ENCODE measurements around the gene NAA80.
"Not testable (repeated sequence)": the region's sequence is repeated elsewhere in the genome, so short reads cannot be mapped to it uniquely, and the experiment has no call there.

The NAA80 gene

GRCh38 chr3:50289130-50289529, 10.1 kb downstream of the NAA80 start:
- Histone ChIP-seq H3K36me3 (ENCODE audit: control insufficient read depth, insufficient read depth, low read length) (peaks cover 9% of the 10 kb centered on the region), H3K9ac (ENCODE audit: low read length) (no peak overlapping the region), H3K4me3 (ENCODE audit: low read length) (no peak overlapping the region), H3K4me1 (ENCODE audit: control insufficient read depth, insufficient read depth, low read length) (peaks cover 27% of the 10 kb centered on the region), H3K9me3 (ENCODE audit: control insufficient read depth, low read length) (no peaks in the 10 kb centered on the region), H3K27me3 (ENCODE audit: control insufficient read depth, insufficient read depth, low read length) (no peaks in the 10 kb centered on the region)

- no peaks in the 10 kb centered on the region for H3K9me3 ChIP-seq (ENCODE audit: control insufficient read depth, low read length)
- peaks cover 9% of the 10 kb centered on the region for H3K36me3 ChIP-seq (ENCODE audit: control insufficient read depth, insufficient read depth, low read length)
- no peaks in the 10 kb centered on the region for H3K27me3 ChIP-seq (ENCODE audit: control insufficient read depth, insufficient read depth, low read length)
- no peak overlapping the region for H3K4me3 ChIP-seq (ENCODE audit: low read length)
- H3K9ac ChIP-seq (ENCODE audit: low read length): no peak overlapping the region
- peaks cover 25% of the 10 kb centered on the region for H3K4me1 ChIP-seq (ENCODE audit: control insufficient read depth, insufficient read depth, low read length)
These were observed 10.7 kb downstream of the NAA80 start for GRCh38 chr3:50288387-50289007.

GRCh38 chr3:50287262-50287661, 11.9 kb downstream of the NAA80 start:
- Histone ChIP-seq H3K4me1 (ENCODE audit: control insufficient read depth, insufficient read depth, low read length) (peaks cover 15% of the 10 kb centered on the region), H3K9me3 (ENCODE audit: control insufficient read depth, low read length) (no peaks in the 10 kb centered on the region), H3K4me3 (ENCODE audit: low read length) (no peak overlapping the region), H3K27me3 (ENCODE audit: control insufficient read depth, insufficient read depth, low read length) (no peaks in the 10 kb centered on the region), H3K36me3 (ENCODE audit: control insufficient read depth, insufficient read depth, low read length) (peaks cover 9% of the 10 kb centered on the region), H3K9ac (ENCODE audit: low read length) (no peak overlapping the region)

GRCh38 chr3:50286322-50287227, 12.6 kb downstream of the NAA80 start:
- Histone ChIP-seq H3K36me3 (ENCODE audit: control insufficient read depth, insufficient read depth, low read length) (peaks cover 9% of the 10 kb centered on the region), H3K9me3 (ENCODE audit: control insufficient read depth, low read length) (no peaks in the 10 kb centered on the region), H3K9ac (ENCODE audit: low read length) (no peak overlapping the region), H3K27me3 (ENCODE audit: control insufficient read depth, insufficient read depth, low read length) (no peaks in the 10 kb centered on the region), H3K4me3 (ENCODE audit: low read length) (no peak overlapping the region), H3K4me1 (ENCODE audit: control insufficient read depth, insufficient read depth, low read length) (peaks cover 15% of the 10 kb centered on the region)

- H3K4me3 ChIP-seq (ENCODE audit: low read length); H3K36me3 ChIP-seq (ENCODE audit: control insufficient read depth, insufficient read depth, low read length); H3K27me3 ChIP-seq (ENCODE audit: control insufficient read depth, insufficient read depth, low read length); H3K4me1 ChIP-seq (ENCODE audit: control insufficient read depth, insufficient read depth, low read length); H3K9me3 ChIP-seq (ENCODE audit: control insufficient read depth, low read length); H3K9ac ChIP-seq (ENCODE audit: low read length): not testable (repeated sequence)
These were observed 15.1 kb downstream of the NAA80 start for GRCh38 chr3:50284121-50284520.

- Histone ChIP-seq H3K4me1 (ENCODE audit: control insufficient read depth, insufficient read depth, low read length) (peaks cover 4% of the 10 kb centered on the region), H3K27me3 (ENCODE audit: control insufficient read depth, insufficient read depth, low read length) (peaks cover 4% of the 10 kb centered on the region), H3K36me3 (ENCODE audit: control insufficient read depth, insufficient read depth, low read length) (no peaks in the 10 kb centered on the region), H3K9ac (ENCODE audit: low read length) (no peak overlapping the region), H3K9me3 (ENCODE audit: control insufficient read depth, low read length) (no peaks in the 10 kb centered on the region), H3K4me3 (ENCODE audit: low read length) (no peak overlapping the region)
These were observed 19.8 kb downstream of the NAA80 start for GRCh38 chr3:50279255-50280016.

- Histone ChIP-seq H3K27me3 (ENCODE audit: control insufficient read depth, insufficient read depth, low read length) (peaks cover 4% of the 10 kb centered on the region), H3K9ac (ENCODE audit: low read length) (no peak within 1 kb of the TSS), H3K36me3 (ENCODE audit: control insufficient read depth, insufficient read depth, low read length) (no peaks in the 10 kb centered on the region), H3K4me3 (ENCODE audit: low read length) (no peak within 1 kb of the TSS), H3K9me3 (ENCODE audit: control insufficient read depth, low read length) (no peaks in the 10 kb centered on the region), H3K4me1 (ENCODE audit: control insufficient read depth, insufficient read depth, low read length) (peaks cover 9% of the 10 kb centered on the region)
These were observed 20.4 kb downstream of the NAA80 start, which contains the start of gene LSMEM2 for GRCh38 chr3:50278880-50279224. TSS of gene LSMEM2 (plus strand) at chr3:50279087. CDS start at chr3:50279114, 27 bp downstream.

GRCh38 chr3:50278123-50278879, 20.9 kb downstream of the NAA80 start:
- Histone ChIP-seq H3K9ac (ENCODE audit: low read length) (no peak overlapping the region), H3K36me3 (ENCODE audit: control insufficient read depth, insufficient read depth, low read length) (no peaks in the 10 kb centered on the region), H3K27me3 (ENCODE audit: control insufficient read depth, insufficient read depth, low read length) (peaks cover 4% of the 10 kb centered on the region), H3K4me3 (ENCODE audit: low read length) (no peak overlapping the region), H3K9me3 (ENCODE audit: control insufficient read depth, low read length) (no peaks in the 10 kb centered on the region), H3K4me1 (ENCODE audit: control insufficient read depth, insufficient read depth, low read length) (peaks cover 15% of the 10 kb centered on the region)

- no peak overlapping the region for H3K4me3 ChIP-seq (ENCODE audit: low read length)
- H3K27me3 ChIP-seq (ENCODE audit: control insufficient read depth, insufficient read depth, low read length): peaks cover 4% of the 10 kb centered on the region
- H3K36me3 ChIP-seq (ENCODE audit: control insufficient read depth, insufficient read depth, low read length): no peaks in the 10 kb centered on the region
- no peaks in the 10 kb centered on the region for H3K9me3 ChIP-seq (ENCODE audit: control insufficient read depth, low read length)
- H3K9ac ChIP-seq (ENCODE audit: low read length): no peak overlapping the region
- peaks cover 20% of the 10 kb centered on the region for H3K4me1 ChIP-seq (ENCODE audit: control insufficient read depth, insufficient read depth, low read length)
These were observed 22.5 kb downstream of the NAA80 start for GRCh38 chr3:50276762-50277101.

GRCh38 chr3:50275996-50276761, 23.0 kb downstream of the NAA80 start:
- H3K9me3 ChIP-seq (ENCODE audit: control insufficient read depth, low read length): no peaks in the 10 kb centered on the region
- peaks cover 4% of the 10 kb centered on the region for H3K27me3 ChIP-seq (ENCODE audit: control insufficient read depth, insufficient read depth, low read length)
- no peak overlapping the region for H3K4me3 ChIP-seq (ENCODE audit: low read length)
- no peaks in the 10 kb centered on the region for H3K36me3 ChIP-seq (ENCODE audit: control insufficient read depth, insufficient read depth, low read length)
- no peak overlapping the region for H3K9ac ChIP-seq (ENCODE audit: low read length)
- H3K4me1 ChIP-seq (ENCODE audit: control insufficient read depth, insufficient read depth, low read length): peaks cover 26% of the 10 kb centered on the region

Measured in mucosa of stomach (tissue), 1 donor.